MM.1S (cell line): ENCODE data around the gene ACYP2.

Experiments
- DNase-seq: peaks from one replicate; pipeline ENCODE4 v3.0.0-alpha.2; 2015
- H2AFZ ChIP-seq: fragments of 300-600 bp; sonication (generic); 2 replicates; pipeline ENCODE4 v1.6.0; 2016; ENCODE audit warnings: antibody characterized with exemption, low read length
- H3F3A ChIP-seq: fragments of 300-600 bp; sonication (generic); 2 replicates; pipeline ENCODE4 v1.6.1; 2016; ENCODE audit warnings: mild to moderate bottlenecking, antibody characterized with exemption, low read length, moderate library complexity, mixed read lengths; ENCODE audit not compliant: insufficient read depth
- H3K27ac ChIP-seq: fragments of 300-600 bp; sonication (generic); 2 replicates; pipeline ENCODE4 v1.5.1; 2016; ENCODE audit warnings: mild to moderate bottlenecking, low read length
- H3K27me3 ChIP-seq: fragments of 300-600 bp; sonication (generic); replicated peaks from 2 replicates; pipeline ENCODE4 v1.6.0; 2016; ENCODE audit warnings: low read length; ENCODE audit not compliant: insufficient read depth
- H3K36me3 ChIP-seq: fragments of 300-600 bp; sonication (generic); replicated peaks from 2 replicates; pipeline ENCODE4 v1.6.1; 2016; ENCODE audit warnings: mild to moderate bottlenecking, low read length, mixed read lengths; ENCODE audit not compliant: insufficient read depth
- H3K4me1 ChIP-seq: fragments of 300-600 bp; sonication (generic); 2 replicates; pipeline ENCODE4 v1.6.1; 2016; ENCODE audit warnings: low read length, mixed read lengths
- H3K4me2 ChIP-seq: fragments of 300-600 bp; sonication (generic); 2 replicates; pipeline ENCODE4 v1.6.0; 2016; ENCODE audit warnings: low read depth, low read length
- H3K4me3 ChIP-seq: fragments of 300-600 bp; sonication (generic); 2 replicates; pipeline ENCODE4 v1.5.1; 2016; ENCODE audit warnings: low read length, mixed read lengths
- H3K79me2 ChIP-seq: fragments of 300-600 bp; sonication (generic); 2 replicates; pipeline ENCODE4 v1.6.1; 2016; ENCODE audit warnings: mixed run types, low read length, mixed read lengths
- H3K9ac ChIP-seq: fragments of 300-600 bp; sonication (generic); 2 replicates; pipeline ENCODE4 v1.6.1; 2016; ENCODE audit warnings: low read length, mixed read lengths
- H3K9me2 ChIP-seq: fragments of 300-600 bp; sonication (generic); replicated peaks from 2 replicates; pipeline ENCODE4 v1.6.1; 2016; ENCODE audit warnings: mild to moderate bottlenecking, low read length, mixed read lengths; ENCODE audit not compliant: insufficient read depth
- H3K9me3 ChIP-seq: fragments of 300-600 bp; sonication (generic); replicated peaks from 2 replicates; pipeline ENCODE4 v1.6.1; 2016; ENCODE audit warnings: mild to moderate bottlenecking, low read length, mixed read lengths; ENCODE audit not compliant: insufficient read depth
- H4K20me1 ChIP-seq: fragments of 300-600 bp; sonication (generic); 2 replicates; pipeline ENCODE4 v1.6.1; 2016; ENCODE audit warnings: mild to moderate bottlenecking, low read length, moderate library complexity, mixed read lengths; ENCODE audit not compliant: insufficient read depth
- EZH2 ChIP-seq: fragments of 300-600 bp; sonication (generic); optimal IDR thresholded peaks from 2 replicates; pipeline ENCODE3; 2017; ENCODE audit warnings: low read depth, mild to moderate bottlenecking, antibody characterized with exemption, low read length, mixed read lengths
- EZH2phosphoT487 ChIP-seq: fragments of 300-600 bp; sonication (generic); IDR thresholded peaks from 2 replicates; pipeline ENCODE4 v1.6.1; 2018; ENCODE audit warnings: antibody characterized with exemption, low read length
- TF ChIP-seq, protein P1 (sequence below): fragments of 300-600 bp; sonication (generic); IDR thresholded peaks from 2 replicates; pipeline ENCODE4 v1.5.1; 2016; ENCODE audit warnings: antibody characterized with exemption, low read length, mixed read lengths

ACYP2 gene

GRCh38 chr2:54097124-54097523, 18.3 kb upstream of the ACYP2 start:
- no peak overlapping the region for H2AFZ ChIP-seq
- H3K4me2 ChIP-seq = no peak overlapping the region
- TF ChIP-seq EZH2phosphoT487 (no peak), EZH2 (no peak)
- TF ChIP-seq, protein P1, sequence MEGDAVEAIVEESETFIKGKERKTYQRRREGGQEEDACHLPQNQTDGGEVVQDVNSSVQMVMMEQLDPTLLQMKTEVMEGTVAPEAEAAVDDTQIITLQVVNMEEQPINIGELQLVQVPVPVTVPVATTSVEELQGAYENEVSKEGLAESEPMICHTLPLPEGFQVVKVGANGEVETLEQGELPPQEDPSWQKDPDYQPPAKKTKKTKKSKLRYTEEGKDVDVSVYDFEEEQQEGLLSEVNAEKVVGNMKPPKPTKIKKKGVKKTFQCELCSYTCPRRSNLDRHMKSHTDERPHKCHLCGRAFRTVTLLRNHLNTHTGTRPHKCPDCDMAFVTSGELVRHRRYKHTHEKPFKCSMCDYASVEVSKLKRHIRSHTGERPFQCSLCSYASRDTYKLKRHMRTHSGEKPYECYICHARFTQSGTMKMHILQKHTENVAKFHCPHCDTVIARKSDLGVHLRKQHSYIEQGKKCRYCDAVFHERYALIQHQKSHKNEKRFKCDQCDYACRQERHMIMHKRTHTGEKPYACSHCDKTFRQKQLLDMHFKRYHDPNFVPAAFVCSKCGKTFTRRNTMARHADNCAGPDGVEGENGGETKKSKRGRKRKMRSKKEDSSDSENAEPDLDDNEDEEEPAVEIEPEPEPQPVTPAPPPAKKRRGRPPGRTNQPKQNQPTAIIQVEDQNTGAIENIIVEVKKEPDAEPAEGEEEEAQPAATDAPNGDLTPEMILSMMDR = no peak
- H3F3A ChIP-seq = peaks cover 8% of the 10 kb centered on the region
- H3K9me2 ChIP-seq = no peaks in the 10 kb centered on the region
- no peak overlapping the region for H3K27ac ChIP-seq
- H3K9me3 ChIP-seq = no peaks in the 10 kb centered on the region
- peaks cover 31% of the 10 kb centered on the region for H3K4me1 ChIP-seq
- H3K27me3 ChIP-seq = no peaks in the 10 kb centered on the region
- H3K9ac ChIP-seq = no peak overlapping the region
- no peak overlapping the region for H3K4me3 ChIP-seq
- H4K20me1 ChIP-seq = no peaks in the 10 kb centered on the region
- no peaks in the 10 kb centered on the region for H3K79me2 ChIP-seq
- DNase-seq = no peak
- no peaks in the 10 kb centered on the region for H3K36me3 ChIP-seq

DNA sequence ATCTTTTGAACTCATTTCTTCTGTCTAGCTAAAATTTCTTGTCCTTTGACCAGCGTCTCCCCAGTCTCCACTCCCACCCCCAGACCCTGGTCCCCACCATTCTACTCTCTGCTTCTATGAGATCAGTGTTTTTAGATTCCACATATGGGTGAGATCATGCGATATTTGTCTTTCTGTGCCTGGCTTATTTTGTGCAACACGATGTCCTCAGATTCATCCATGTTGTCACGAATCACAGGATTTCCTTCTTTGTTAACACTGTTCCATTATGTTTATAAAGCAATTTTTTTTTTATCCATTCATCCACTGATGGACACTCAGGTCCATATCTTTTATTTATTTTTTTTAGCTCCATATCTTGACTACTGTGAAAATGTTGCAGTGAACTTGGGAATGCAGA, 16.0 kb upstream of the ACYP2 start:
- H3K4me3 ChIP-seq = no peak overlapping the region
- no peaks in the 10 kb centered on the region for H3K36me3 ChIP-seq
- H3K9me3 ChIP-seq = no peaks in the 10 kb centered on the region
- no peaks in the 10 kb centered on the region for H3K27me3 ChIP-seq
- no peaks in the 10 kb centered on the region for H3K79me2 ChIP-seq
- H3F3A ChIP-seq = peaks cover 8% of the 10 kb centered on the region
- H3K4me2 ChIP-seq = no peak overlapping the region
- H3K9ac ChIP-seq = no peak overlapping the region
- no peaks in the 10 kb centered on the region for H4K20me1 ChIP-seq
- peak overlapping the region; percentile 61; the same call in 1 of the 2 replicates for H3K27ac ChIP-seq
- H2AFZ ChIP-seq = no peak overlapping the region
- H3K4me1 ChIP-seq = peaks cover 41% of the 10 kb centered on the region
- no peak for DNase-seq
- TF ChIP-seq EZH2 (no peak), EZH2phosphoT487 (no peak)
- TF ChIP-seq, protein P1 = no peak
- no peaks in the 10 kb centered on the region for H3K9me2 ChIP-seq

DNA sequence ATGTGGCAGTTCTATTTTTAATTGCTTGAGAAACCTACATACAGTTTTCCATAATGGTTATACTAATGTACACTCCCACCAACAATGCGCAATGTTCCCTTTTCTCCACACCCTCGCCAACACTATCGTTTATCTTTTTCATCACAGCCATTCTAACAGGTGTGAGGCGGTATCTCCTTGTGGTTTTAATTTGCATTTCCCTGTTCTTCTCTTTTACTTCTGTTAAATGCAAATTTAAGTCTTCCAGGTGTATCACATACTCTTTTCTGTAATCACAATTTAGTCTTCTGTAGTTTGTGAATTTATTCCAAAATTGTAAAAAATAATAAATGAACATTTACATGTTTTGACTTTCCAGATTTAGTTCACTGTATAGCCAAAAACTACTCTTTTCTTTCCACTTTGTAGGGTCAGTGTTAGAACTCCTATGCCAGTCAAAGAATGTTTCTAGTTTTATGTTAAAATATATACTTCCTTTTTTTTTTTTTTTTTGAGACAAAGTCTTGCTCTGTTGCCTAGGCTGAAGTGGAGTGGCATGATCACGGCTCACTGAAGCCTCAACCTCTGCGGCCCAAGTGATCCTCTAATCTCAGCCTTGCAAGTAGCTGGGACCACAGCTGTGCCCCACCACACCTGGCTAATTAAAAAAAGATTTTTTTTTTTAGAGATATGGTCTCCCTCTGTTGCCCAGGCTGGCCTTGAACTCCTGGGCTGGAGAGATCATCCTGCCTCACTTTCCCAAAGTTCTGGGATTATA, 15.4 kb upstream of the ACYP2 start:
- Histone ChIP-seq H3K9ac (peak overlapping the region; percentile 18; the same call in 1 of the 2 replicates), H3K4me2 (peak overlapping the region; percentile 22; the same call in 1 of the 2 replicates), H3K9me3 (no peaks in the 10 kb centered on the region), H3F3A (peaks cover 8% of the 10 kb centered on the region), H3K79me2 (no peaks in the 10 kb centered on the region), H3K9me2 (no peaks in the 10 kb centered on the region), H3K36me3 (no peaks in the 10 kb centered on the region), H4K20me1 (no peaks in the 10 kb centered on the region), H2AFZ (no peak overlapping the region), H3K4me3 (no peak overlapping the region), H3K27me3 (no peaks in the 10 kb centered on the region), H3K4me1 (peaks cover 47% of the 10 kb centered on the region), H3K27ac (peak overlapping the region; percentile 61; the same call in 1 of the 2 replicates)
- peak; percentile 55 for DNase-seq
- TF ChIP-seq, protein P1 = no peak
- TF ChIP-seq EZH2 (no peak), EZH2phosphoT487 (no peak)
